ENCODE measurements around the gene SH2D1B. TPM values are rescaled to one million over a fixed set of nuclear protein-coding genes. Genes with fewer than 3 reads are reported as not detected.
A peak's percentile ranks its signal among the peaks of the same experiment; 100 is the strongest.

Gene SH2D1B
- total and polyA plus RNA-seq, 9 of the 15 experiments (the other 6 are each of a cell fraction or from before 2014, with no cell fraction given) = 5.6 to 19.6 (median 9.7) TPM

GRCh38 chr1:162386292-162387225 is 25.4 kb downstream of the SH2D1B start (continued):
- no peak for TF ChIP-seq CSDE1 (IDR thresholded peaks at IDR 0.05)
- no peak for TF ChIP-seq DIDO1 (tag; IDR thresholded peaks at IDR 0.05; ENCODE audit: low read depth)
- no peak for TF ChIP-seq POLR2A (conservative IDR thresholded peaks at IDR 0.05)
- no peak for TF ChIP-seq ILK (tag; IDR thresholded peaks at IDR 0.05; ENCODE audit: borderline replicate concordance, low read depth)
- peak; percentile 84 for TF ChIP-seq CEBPB (tag; IDR thresholded peaks at IDR 0.05)
- TF ChIP-seq STAT5A (IDR thresholded peaks at IDR 0.05; ENCODE audit: borderline replicate concordance, low read length) = peak; percentile 97
- no peak for TF ChIP-seq ZSCAN32 (CRISPR knock-in tag; IDR thresholded peaks at IDR 0.05)
- TF ChIP-seq UBTF (IDR thresholded peaks at IDR 0.05; ENCODE audit: borderline replicate concordance in 1 of 2, low read depth in 2 of 2, low read length in 2 of 2) = peak in 1 of 2 experiments; percentile 86; a peak in 2 of 4 replicates
- no peak for TF ChIP-seq ZBTB1 (CRISPR knock-in tag; IDR thresholded peaks at IDR 0.05; ENCODE audit: borderline replicate concordance, low read depth)
- no peak for TF ChIP-seq MBD1 (CRISPR knock-in tag; IDR thresholded peaks at IDR 0.05)
- TF ChIP-seq FOXJ2 (tag; IDR thresholded peaks at IDR 0.05) = no peak
- no peak for TF ChIP-seq DDX20 (tag; IDR thresholded peaks at IDR 0.05; ENCODE audit: low read depth)
- peak; percentile 99 for TF ChIP-seq CBFA2T3 (IDR thresholded peaks at IDR 0.05)
- TF ChIP-seq DEAF1 (CRISPR knock-in tag; IDR thresholded peaks at IDR 0.05) = no peak
- no peak for TF ChIP-seq ZNF347 (CRISPR knock-in tag; IDR thresholded peaks at IDR 0.05; ENCODE audit: low read depth)
- peak; percentile 65; the same call in 1 of the 2 replicates for TF ChIP-seq NFE2 (IDR thresholded peaks at IDR 0.05; ENCODE audit: low read depth)
- TF ChIP-seq MTF1 (CRISPR knock-in tag; IDR thresholded peaks at IDR 0.05; ENCODE audit: borderline replicate concordance) = no peak
- peak; percentile 62 for TF ChIP-seq MYC (IDR thresholded peaks at IDR 0.05; ENCODE audit: low read depth, low read length)
- TF ChIP-seq MYC (CRISPR knock-in tag; IDR thresholded peaks at IDR 0.05; ENCODE audit: borderline replicate concordance, low read depth) = no peak
- TF ChIP-seq SRSF7 (optimal IDR thresholded peaks at IDR 0.05; ENCODE audit: low read depth, low read length) = no peak
- peak; percentile 52; the same call in 1 of the 2 replicates for TF ChIP-seq EZH2 (IDR thresholded peaks at IDR 0.05; ENCODE audit: borderline replicate concordance, low read depth, low read length)
